WTC11 (cell line): Measurements from ENCODE around the gene HECTD3. TPM values are rescaled to one million over a fixed set of nuclear protein-coding genes. Genes with fewer than 3 reads are reported as not detected.

ENCODE experiments used
- ATAC-seq: fragments of 200-7000 bp; cut with Tn5 transposase; 2 replicates; pipeline ENCODE4 v1.10.0; 2021; ENCODE audit warnings: mild to moderate bottlenecking, moderate library complexity
- CTCF ChIA-PET: fragments of 300-600 bp; sonication (Branson Sonifier 250); formaldehyde crosslinking; loops from one replicate; lab custom pipeline; 2021; ENCODE audit warnings: antibody characterized with exemption; lab: Charles Lee
- POLR2A ChIA-PET: fragments of 350-600 bp; sonication (Branson Sonifier 250); formaldehyde crosslinking; loops from one replicate; lab custom pipeline; 2021; ENCODE audit warnings: antibody characterized with exemption; lab: Charles Lee
- DNase-seq: peaks from one replicate; pipeline ENCODE4 v3.0.0; 2021; ENCODE audit warnings: low spot score
- H3K27ac Mint-ChIP-seq: 2 replicates; pipeline ENCODE4 v1.8.0; 2021; ENCODE audit warnings: mixed read lengths
- H3K27me3 Mint-ChIP-seq: 2 replicates; pipeline ENCODE4 v1.8.0; 2021; ENCODE audit warnings: low read depth, mild to moderate bottlenecking, moderate library complexity, mixed read lengths
- H3K36me3 Mint-ChIP-seq: 2 replicates; pipeline ENCODE4 v1.8.0; 2021; ENCODE audit warnings: mixed read lengths
- H3K4me1 Mint-ChIP-seq: 2 replicates; pipeline ENCODE4 v1.8.0; 2022; ENCODE audit warnings: mixed read lengths
- H3K4me3 Mint-ChIP-seq: 2 replicates; pipeline ENCODE4 v1.8.0; 2021; ENCODE audit warnings: mild to moderate bottlenecking, moderate library complexity, mixed read lengths
- H3K9me3 Mint-ChIP-seq: 2 replicates; pipeline ENCODE4 v1.8.0; 2021; ENCODE audit warnings: mixed read lengths
- ARID4B ChIP-seq: sonication (generic); formaldehyde crosslinking; IDR thresholded peaks from 2 replicates; pipeline ENCODE4 v1.8.0; 2023; ENCODE audit warnings: missing genetic modification reagents, mild to moderate bottlenecking, borderline replicate concordance
- ATF1 ChIP-seq: sonication (generic); formaldehyde crosslinking; IDR thresholded peaks from 2 replicates; pipeline ENCODE4 v1.8.1; 2023; ENCODE audit warnings: mild to moderate bottlenecking, moderate library complexity, missing genetic modification reagents
- CBFB ChIP-seq: sonication (generic); formaldehyde crosslinking; IDR thresholded peaks from 2 replicates; pipeline ENCODE4 v1.8.1; 2022; ENCODE audit warnings: mild to moderate bottlenecking, low read depth, missing genetic modification reagents
- CTCF ChIP-seq: fragments of 200-600 bp; IDR thresholded peaks from 2 replicates; pipeline ENCODE4 v1.8.0; 2022; ENCODE audit warnings: antibody characterized with exemption
- ELF4 ChIP-seq: sonication (generic); formaldehyde crosslinking; IDR thresholded peaks from 2 replicates; pipeline ENCODE4 v1.8.1; 2022; ENCODE audit warnings: low read depth, mild to moderate bottlenecking, moderate library complexity, missing genetic modification reagents
- EMX1 ChIP-seq: fragments of 250-450 bp; sonication (Bioruptor Pico); IDR thresholded peaks from 2 replicates; pipeline ENCODE4 v1.8.0; 2021; ENCODE audit warnings: mild to moderate bottlenecking
- GTF2I ChIP-seq: fragments of 250-450 bp; sonication (Bioruptor Pico); conservative IDR thresholded peaks from 2 replicates; pipeline ENCODE4 v1.4.0; 2021; ENCODE audit warnings: mild to moderate bottlenecking
- IRF1 ChIP-seq: sonication (generic); formaldehyde crosslinking; IDR thresholded peaks from 2 replicates; pipeline ENCODE4 v1.8.0; 2023; ENCODE audit warnings: missing genetic modification reagents
- KAT7 ChIP-seq: sonication (generic); formaldehyde crosslinking; IDR thresholded peaks from 2 replicates; pipeline ENCODE4 v1.8.1; 2023; ENCODE audit warnings: missing genetic modification reagents, mild to moderate bottlenecking, borderline replicate concordance
- MYBL2 ChIP-seq: sonication (generic); formaldehyde crosslinking; IDR thresholded peaks from 2 replicates; pipeline ENCODE4 v1.8.1; 2023; ENCODE audit warnings: mild to moderate bottlenecking, moderate library complexity, missing genetic modification reagents
- TEAD1 ChIP-seq: sonication (generic); formaldehyde crosslinking; IDR thresholded peaks from 2 replicates; pipeline ENCODE4 v1.8.0; 2022; ENCODE audit warnings: mild to moderate bottlenecking, missing genetic modification reagents
- ZBTB21 ChIP-seq: sonication (generic); formaldehyde crosslinking; IDR thresholded peaks from 2 replicates; pipeline ENCODE4 v1.8.1; 2023; ENCODE audit warnings: mild to moderate bottlenecking, missing genetic modification reagents, borderline replicate concordance
- ZNF263 ChIP-seq: sonication (generic); formaldehyde crosslinking; IDR thresholded peaks from 2 replicates; pipeline ENCODE4 v1.8.1; 2022; ENCODE audit warnings: low read depth, mild to moderate bottlenecking, moderate library complexity, missing genetic modification reagents
- ZNF396 ChIP-seq: fragments of 250-450 bp; sonication (Bioruptor Pico); IDR thresholded peaks from 2 replicates; pipeline ENCODE4 v1.8.0; 2021; ENCODE audit warnings: mild to moderate bottlenecking, moderate library complexity, borderline replicate concordance
- ZNF423 ChIP-seq: fragments of 250-450 bp; sonication (Bioruptor Pico); IDR thresholded peaks from 2 replicates; pipeline ENCODE4 v2.1.2; 2022; ENCODE audit warnings: mild to moderate bottlenecking, moderate library complexity
- ZNF671 ChIP-seq: fragments of 250-450 bp; sonication (Bioruptor Pico); IDR thresholded peaks from 2 replicates; pipeline ENCODE4 v1.8.0; 2021; ENCODE audit warnings: mild to moderate bottlenecking
- total RNA-seq: library from RNA; stranded (reverse); gene quantifications from 3 replicates; pipeline ENCODE4 v1.2.3, GENCODE V29; 2021
- TF ChIP-seq, protein P1 (sequence below): sonication (generic); formaldehyde crosslinking; IDR thresholded peaks from 2 replicates; pipeline ENCODE4 v1.8.1; 2022; ENCODE audit warnings: missing genetic modification reagents, borderline replicate concordance
- TF ChIP-seq, protein P2 (sequence below): sonication (generic); formaldehyde crosslinking; IDR thresholded peaks from 2 replicates; pipeline ENCODE4 v1.8.1; 2023; ENCODE audit warnings: mild to moderate bottlenecking, missing genetic modification reagents
- TF ChIP-seq, protein P3 (sequence below): sonication (generic); formaldehyde crosslinking; IDR thresholded peaks from 2 replicates; pipeline ENCODE4 v1.8.0; 2022; ENCODE audit warnings: mild to moderate bottlenecking, missing genetic modification reagents
- TF ChIP-seq, protein P4 (sequence below): sonication (generic); formaldehyde crosslinking; IDR thresholded peaks from 2 replicates; pipeline ENCODE4 v1.8.1; 2023; ENCODE audit warnings: mild to moderate bottlenecking, missing genetic modification reagents, moderate library complexity

The HECTD3 gene
- total RNA-seq, 1 experiment from 2014 or later: 39.5 TPM

DNA sequence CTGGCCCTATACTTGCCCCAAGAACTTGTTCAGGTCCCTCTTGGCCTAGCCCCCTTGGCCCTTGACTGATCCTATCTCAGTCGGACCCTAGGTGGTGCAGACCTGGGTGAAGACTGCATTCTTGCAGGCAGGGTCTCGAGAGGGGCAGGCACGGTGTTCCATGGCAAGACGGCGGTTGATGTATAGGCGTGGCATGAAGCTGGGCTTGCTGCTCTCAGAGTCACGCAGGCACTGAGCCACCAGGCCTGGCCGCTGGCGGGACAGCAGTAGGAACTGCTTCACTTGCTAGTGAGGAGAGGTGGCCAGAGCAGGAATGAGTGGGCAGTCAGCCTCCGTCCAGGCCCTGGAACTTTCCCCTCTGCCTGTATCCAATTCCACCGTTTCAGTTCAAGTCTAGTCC is 3.8 kb downstream of the HECTD3 start (continued):
- TF ChIP-seq CTCF (no peak), ZNF423 (CRISPR knock-in tag) (no peak), GTF2I (CRISPR knock-in tag) (no peak), ZNF263 (CRISPR knock-in tag) (no peak), IRF1 (CRISPR knock-in tag) (no peak), ARID4B (no peak)

GRCh38 chr1:45005761-45006160 is 5.4 kb downstream of the HECTD3 start:
- ATAC-seq (no peak), DNase-seq (no peak)
- H3K27me3 Mint-ChIP-seq: peaks cover 5% of the 10 kb centered on the region; the same call in 1 of the 2 replicates
- CTCF ChIA-PET: no interaction called here
- no peaks in the 10 kb centered on the region for H3K9me3 Mint-ChIP-seq
- H3K27ac Mint-ChIP-seq: no peak overlapping the region
- H3K4me3 Mint-ChIP-seq: no peak overlapping the region
- peaks cover 7% of the 10 kb centered on the region for H3K4me1 Mint-ChIP-seq
- peaks cover 24% of the 10 kb centered on the region for H3K36me3 Mint-ChIP-seq
- TF ChIP-seq, protein P1, sequence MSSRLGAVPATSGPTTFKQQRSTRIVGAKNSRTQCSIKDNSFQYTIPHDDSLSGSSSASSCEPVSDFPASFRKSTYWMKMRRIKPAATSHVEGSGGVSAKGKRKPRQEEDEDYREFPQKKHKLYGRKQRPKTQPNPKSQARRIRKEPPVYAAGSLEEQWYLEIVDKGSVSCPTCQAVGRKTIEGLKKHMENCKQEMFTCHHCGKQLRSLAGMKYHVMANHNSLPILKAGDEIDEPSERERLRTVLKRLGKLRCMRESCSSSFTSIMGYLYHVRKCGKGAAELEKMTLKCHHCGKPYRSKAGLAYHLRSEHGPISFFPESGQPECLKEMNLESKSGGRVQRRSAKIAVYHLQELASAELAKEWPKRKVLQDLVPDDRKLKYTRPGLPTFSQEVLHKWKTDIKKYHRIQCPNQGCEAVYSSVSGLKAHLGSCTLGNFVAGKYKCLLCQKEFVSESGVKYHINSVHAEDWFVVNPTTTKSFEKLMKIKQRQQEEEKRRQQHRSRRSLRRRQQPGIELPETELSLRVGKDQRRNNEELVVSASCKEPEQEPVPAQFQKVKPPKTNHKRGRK (CRISPR knock-in tag): no peak
- POLR2A ChIA-PET: no interaction called here

DNA sequence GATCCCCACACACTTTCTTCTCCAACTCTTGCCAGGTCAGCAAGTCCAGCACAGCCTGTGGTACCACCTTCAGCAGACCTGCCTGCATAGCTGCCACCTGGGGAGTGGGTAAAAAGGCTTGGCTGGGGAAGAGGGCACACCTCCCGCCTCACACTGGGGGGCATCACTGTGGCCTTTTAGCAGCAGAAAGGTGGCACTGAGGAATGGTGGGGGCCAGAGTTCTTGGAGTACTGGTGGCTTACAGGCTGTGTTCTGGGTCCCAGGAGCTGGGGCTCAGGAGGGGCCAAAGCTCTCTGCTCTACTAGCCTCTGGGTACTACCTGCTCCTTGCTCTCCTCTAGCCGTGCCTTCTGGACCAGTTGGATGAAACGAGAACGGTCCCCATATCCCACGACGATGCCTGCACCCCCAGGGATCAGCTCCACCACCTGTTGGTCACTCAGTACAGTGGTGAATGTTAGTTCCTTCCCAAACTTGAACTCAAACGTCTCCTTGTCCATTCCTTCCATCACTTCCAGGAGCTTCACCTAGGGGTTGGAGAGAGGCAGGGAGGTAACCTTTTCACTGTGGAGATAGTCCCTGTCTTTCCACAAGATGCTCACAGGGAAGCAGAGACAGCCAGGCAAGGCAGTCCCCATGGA is 6.7 kb downstream of the HECTD3 start:
- CTCF ChIA-PET: interaction anchor here (1.3 kb wide), 1 partner anchor 10 kb away, joined by 3 read pairs; no protein-coding TSS in a partner anchor
- POLR2A ChIA-PET: no interaction called here
- TF ChIP-seq, protein P2, sequence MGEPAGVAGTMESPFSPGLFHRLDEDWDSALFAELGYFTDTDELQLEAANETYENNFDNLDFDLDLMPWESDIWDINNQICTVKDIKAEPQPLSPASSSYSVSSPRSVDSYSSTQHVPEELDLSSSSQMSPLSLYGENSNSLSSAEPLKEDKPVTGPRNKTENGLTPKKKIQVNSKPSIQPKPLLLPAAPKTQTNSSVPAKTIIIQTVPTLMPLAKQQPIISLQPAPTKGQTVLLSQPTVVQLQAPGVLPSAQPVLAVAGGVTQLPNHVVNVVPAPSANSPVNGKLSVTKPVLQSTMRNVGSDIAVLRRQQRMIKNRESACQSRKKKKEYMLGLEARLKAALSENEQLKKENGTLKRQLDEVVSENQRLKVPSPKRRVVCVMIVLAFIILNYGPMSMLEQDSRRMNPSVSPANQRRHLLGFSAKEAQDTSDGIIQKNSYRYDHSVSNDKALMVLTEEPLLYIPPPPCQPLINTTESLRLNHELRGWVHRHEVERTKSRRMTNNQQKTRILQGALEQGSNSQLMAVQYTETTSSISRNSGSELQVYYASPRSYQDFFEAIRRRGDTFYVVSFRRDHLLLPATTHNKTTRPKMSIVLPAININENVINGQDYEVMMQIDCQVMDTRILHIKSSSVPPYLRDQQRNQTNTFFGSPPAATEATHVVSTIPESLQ (CRISPR knock-in tag): no peak
- TF ChIP-seq ZNF671 (no peak), TEAD1 (CRISPR knock-in tag) (no peak), ZBTB21 (CRISPR knock-in tag) (no peak), ZNF396 (CRISPR knock-in tag) (no peak), ATF1 (CRISPR knock-in tag) (no peak), ELF4 (CRISPR knock-in tag) (no peak), KAT7 (no peak), EMX1 (CRISPR knock-in tag) (no peak), CBFB (CRISPR knock-in tag) (no peak), MYBL2 (no peak)
- TF ChIP-seq, protein P3, sequence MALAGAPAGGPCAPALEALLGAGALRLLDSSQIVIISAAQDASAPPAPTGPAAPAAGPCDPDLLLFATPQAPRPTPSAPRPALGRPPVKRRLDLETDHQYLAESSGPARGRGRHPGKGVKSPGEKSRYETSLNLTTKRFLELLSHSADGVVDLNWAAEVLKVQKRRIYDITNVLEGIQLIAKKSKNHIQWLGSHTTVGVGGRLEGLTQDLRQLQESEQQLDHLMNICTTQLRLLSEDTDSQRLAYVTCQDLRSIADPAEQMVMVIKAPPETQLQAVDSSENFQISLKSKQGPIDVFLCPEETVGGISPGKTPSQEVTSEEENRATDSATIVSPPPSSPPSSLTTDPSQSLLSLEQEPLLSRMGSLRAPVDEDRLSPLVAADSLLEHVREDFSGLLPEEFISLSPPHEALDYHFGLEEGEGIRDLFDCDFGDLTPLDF: no peak
- TF ChIP-seq, protein P4, sequence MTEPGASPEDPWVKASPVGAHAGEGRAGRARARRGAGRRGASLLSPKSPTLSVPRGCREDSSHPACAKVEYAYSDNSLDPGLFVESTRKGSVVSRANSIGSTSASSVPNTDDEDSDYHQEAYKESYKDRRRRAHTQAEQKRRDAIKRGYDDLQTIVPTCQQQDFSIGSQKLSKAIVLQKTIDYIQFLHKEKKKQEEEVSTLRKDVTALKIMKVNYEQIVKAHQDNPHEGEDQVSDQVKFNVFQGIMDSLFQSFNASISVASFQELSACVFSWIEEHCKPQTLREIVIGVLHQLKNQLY (CRISPR knock-in tag): no peak
- H3K4me1 Mint-ChIP-seq: peaks cover 6% of the 10 kb centered on the region
- DNase-seq: no peak
- no peak for ATAC-seq
- H3K27me3 Mint-ChIP-seq: no peaks in the 10 kb centered on the region
- H3K27ac Mint-ChIP-seq: no peak overlapping the region
- H3K9me3 Mint-ChIP-seq: no peaks in the 10 kb centered on the region
- H3K4me3 Mint-ChIP-seq: no peak overlapping the region
- peaks cover 24% of the 10 kb centered on the region for H3K36me3 Mint-ChIP-seq
